Measurements from ENCODE around the gene SRL. TPM values are rescaled to one million over a fixed set of nuclear protein-coding genes. Genes with fewer than 3 reads are reported as not detected.

Gene SRL
- total RNA-seq, 1 donor from 2014 or later = 0.40 TPM

DNA sequence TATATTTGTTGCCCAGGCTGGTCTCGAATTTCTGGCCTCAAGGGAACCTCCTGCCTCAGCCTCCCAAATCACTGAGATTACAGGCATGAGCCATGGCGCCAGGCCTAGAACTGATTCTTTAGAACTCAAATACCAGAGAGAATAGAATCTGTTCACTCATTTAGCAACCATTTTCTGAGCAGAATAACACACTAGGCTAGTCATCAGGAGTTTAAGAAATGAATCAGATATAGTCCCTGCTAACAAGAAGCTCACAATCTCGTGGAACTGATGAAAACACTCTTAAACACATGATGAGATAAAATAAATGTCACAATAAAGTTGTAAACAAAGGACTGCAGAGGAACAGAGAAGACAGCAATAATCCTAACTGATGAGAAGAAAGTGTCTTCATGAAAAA lies 69.8 kb downstream of the SRL start:
- TF ChIP-seq CTCF (conservative IDR thresholded peaks at IDR 0.05) = no peak
- no peak for DNase-seq (ENCODE audit: low read depth, low spot score)
- Mint-ChIP-seq H3K27ac (ENCODE audit: unreplicated experiment) (no peak overlapping the region), H3K27me3 (ENCODE audit: low read depth) (no peaks in the 10 kb centered on the region), H3K4me3 (no peak overlapping the region), H3K4me1 (no peaks in the 10 kb centered on the region), H3K36me3 (ENCODE audit: low read depth) (no peaks in the 10 kb centered on the region), H3K9me3 (no peaks in the 10 kb centered on the region)

- Mint-ChIP-seq H3K4me1 (no peaks in the 10 kb centered on the region), H3K9me3 (no peaks in the 10 kb centered on the region), H3K36me3 (ENCODE audit: low read depth) (no peaks in the 10 kb centered on the region), H3K27ac (ENCODE audit: unreplicated experiment) (no peak overlapping the region), H3K27me3 (ENCODE audit: low read depth) (no peaks in the 10 kb centered on the region), H3K4me3 (no peak overlapping the region)
- TF ChIP-seq CTCF (conservative IDR thresholded peaks at IDR 0.05) = no peak
- DNase-seq (ENCODE audit: low read depth, low spot score) = no peak
These were observed 72.5 kb downstream of the SRL start for GRCh38 chr16:4169415-4169814.

- no peaks in the 10 kb centered on the region for H3K9me3 Mint-ChIP-seq
- H3K36me3 Mint-ChIP-seq (ENCODE audit: low read depth) = no peaks in the 10 kb centered on the region
- H3K27ac Mint-ChIP-seq (ENCODE audit: unreplicated experiment) = no peak overlapping the region
- no peak for TF ChIP-seq CTCF (conservative IDR thresholded peaks at IDR 0.05)
- no peaks in the 10 kb centered on the region for H3K4me1 Mint-ChIP-seq
- no peak for DNase-seq (ENCODE audit: low read depth, low spot score)
- no peaks in the 10 kb centered on the region for H3K27me3 Mint-ChIP-seq (ENCODE audit: low read depth)
- no peak overlapping the region for H3K4me3 Mint-ChIP-seq
These were observed 75.1 kb downstream of the SRL start for GRCh38 chr16:4166821-4167220.

GRCh38 chr16:4160658-4161430 lies 81.0 kb downstream of the SRL start:
- no peak for TF ChIP-seq CTCF (conservative IDR thresholded peaks at IDR 0.05)
- Mint-ChIP-seq H3K4me3 (no peak overlapping the region), H3K36me3 (ENCODE audit: low read depth) (no peaks in the 10 kb centered on the region)

GRCh38 chr16:4159726-4160125 lies 82.2 kb downstream of the SRL start:
- no peaks in the 10 kb centered on the region for H3K9me3 Mint-ChIP-seq
- H3K27me3 Mint-ChIP-seq (ENCODE audit: low read depth) = no peaks in the 10 kb centered on the region
- no peak overlapping the region for H3K27ac Mint-ChIP-seq (ENCODE audit: unreplicated experiment)
- no peak overlapping the region for H3K4me3 Mint-ChIP-seq
- no peak for TF ChIP-seq CTCF (conservative IDR thresholded peaks at IDR 0.05)
- no peak for DNase-seq (ENCODE audit: low read depth, low spot score)
- no peaks in the 10 kb centered on the region for H3K36me3 Mint-ChIP-seq (ENCODE audit: low read depth)
- H3K4me1 Mint-ChIP-seq = no peaks in the 10 kb centered on the region

More at GRCh38 chr16:4160658-4161430, 81.0 kb downstream of the SRL start:
- Mint-ChIP-seq H3K27me3 (ENCODE audit: low read depth) (no peaks in the 10 kb centered on the region), H3K9me3 (no peaks in the 10 kb centered on the region), H3K27ac (ENCODE audit: unreplicated experiment) (no peak overlapping the region), H3K4me1 (no peaks in the 10 kb centered on the region)
- DNase-seq (ENCODE audit: low read depth, low spot score) = no peak
